GM18861 (cell line): ENCODE results near the gene RPS21.
"Not testable (repeated sequence)": the region's sequence is repeated elsewhere in the genome, so short reads cannot be mapped to it uniquely, and the experiment has no call there.

ENCODE experiments used
- ATAC-seq: cut with Tn5 transposase; IDR thresholded peaks from one replicate; pipeline ENCODE4 v1.9.1; 2021; ENCODE audit not compliant: unreplicated experiment

Gene RPS21

DNA sequence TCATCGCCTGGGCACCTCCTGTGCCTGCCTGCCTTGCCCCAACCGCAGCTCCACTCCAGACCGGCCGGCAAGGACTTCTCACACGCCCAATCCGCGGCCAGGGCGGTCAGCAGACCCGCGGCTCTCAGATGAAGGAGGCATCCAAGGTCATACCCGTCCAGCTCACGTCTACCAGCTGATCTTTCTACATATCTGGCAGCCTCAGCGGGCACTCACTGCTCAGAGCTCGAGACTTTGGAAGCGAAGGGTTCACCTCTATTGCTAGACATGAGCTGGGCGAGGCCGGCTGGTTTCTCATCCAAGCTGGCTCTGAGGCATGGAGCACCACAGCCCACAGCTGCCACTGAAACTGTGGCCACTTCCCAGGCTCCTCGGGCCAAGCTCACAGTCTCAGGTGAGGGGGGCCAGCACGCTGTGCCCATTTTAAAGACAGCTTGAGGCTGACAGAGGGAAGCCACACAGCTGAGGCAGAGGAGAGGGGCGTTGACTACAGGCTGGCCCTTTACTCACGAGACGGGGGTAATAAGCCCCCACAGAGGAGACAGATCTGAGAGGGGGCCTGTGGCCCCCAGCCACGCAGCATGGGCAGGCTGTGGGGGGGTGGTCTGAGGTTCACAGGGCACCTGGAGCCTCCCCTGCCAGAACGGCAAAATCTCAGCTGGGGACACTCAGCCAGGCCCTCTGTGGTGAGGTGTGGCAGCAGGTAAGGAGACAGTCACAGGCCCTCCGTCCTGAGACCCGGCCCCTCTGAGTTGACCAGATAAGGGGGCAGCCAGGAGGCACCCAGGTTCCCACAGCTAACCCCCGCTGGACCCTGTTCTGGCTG, 21.8 kb upstream of the RPS21 start:
- no peak for ATAC-seq

- ATAC-seq: no peak
Observed at GRCh38 chr20:62365814-62366369, 21.0 kb upstream of the RPS21 start.

DNA sequence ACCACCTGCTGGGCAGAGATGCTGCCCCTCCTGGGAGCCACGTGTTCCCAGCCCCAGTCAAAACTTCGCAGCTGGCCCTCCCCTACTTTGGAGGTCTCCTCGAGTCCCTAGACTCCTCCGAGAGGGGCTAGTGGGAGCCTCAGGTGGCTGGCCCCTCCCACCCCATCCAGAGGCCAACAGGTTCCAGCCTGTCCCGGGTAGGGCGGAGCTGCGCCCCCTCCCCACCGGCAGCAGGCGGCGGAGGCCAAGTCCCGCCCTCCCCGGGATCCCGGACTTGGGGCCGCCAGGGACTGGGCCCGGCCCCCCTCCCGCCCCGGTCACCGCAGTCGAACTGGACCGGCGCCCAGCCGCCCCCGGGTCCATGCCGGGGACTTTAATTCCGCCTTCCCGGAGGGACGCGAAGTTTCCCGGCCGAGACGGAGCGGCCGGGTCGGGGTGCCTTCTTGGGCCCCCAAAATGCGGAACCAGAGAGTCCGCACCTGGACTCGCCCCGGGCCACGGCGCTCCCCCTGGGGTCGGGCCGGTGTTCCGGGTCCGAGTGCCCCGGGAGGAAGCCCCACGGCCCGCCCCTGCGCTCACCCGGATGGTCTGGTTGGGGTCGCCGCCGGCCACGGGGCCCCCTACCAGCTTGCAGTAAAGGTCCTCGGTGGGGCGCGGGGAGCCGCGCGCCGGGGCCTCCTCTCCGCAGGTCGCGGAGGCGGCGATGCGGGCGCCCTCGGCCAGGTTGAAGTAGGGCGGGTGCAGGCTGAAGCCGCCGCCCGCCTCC, 20.4 kb upstream of the RPS21 start:
- ATAC-seq: no peak

- ATAC-seq: no peak
Observed at GRCh38 chr20:62367136-62367632, 19.7 kb upstream of the RPS21 start, which contains the start of gene LAMA5. TSS of gene LAMA5 (minus strand) at chr20:62367312. CDS start at chr20:62367245, 67 bp downstream.

GRCh38 chr20:62367633-62368391, 19.1 kb upstream of the RPS21 start:
- no peak for ATAC-seq

DNA sequence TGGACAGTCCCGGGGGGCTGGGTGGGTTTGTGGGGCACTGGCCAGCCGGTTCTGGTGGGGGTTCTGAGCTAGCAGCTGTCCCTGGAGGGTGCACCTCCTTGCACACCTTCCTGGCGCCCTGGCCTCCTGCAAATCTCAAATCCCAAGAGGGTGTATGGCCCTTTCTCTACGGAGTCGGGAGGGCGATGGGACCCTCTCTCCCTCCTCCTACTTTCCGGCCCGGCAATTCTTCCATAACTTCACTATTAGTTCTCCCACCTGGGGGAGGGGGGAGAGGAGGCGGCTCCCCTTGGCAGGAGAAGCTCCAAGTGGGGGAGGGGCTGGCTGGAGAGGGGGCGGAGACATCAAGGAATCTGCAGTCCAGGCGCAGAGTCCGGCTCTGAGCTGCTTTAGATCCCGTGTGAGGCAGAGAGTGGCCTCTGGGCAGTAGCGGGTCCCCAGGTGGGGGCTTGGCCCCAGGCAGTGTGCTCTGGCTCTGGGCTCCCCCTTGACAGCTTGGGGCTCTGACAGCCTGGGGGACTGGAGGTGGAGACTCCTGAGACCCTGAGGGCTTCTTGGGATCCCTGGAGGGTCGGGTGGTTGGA, 18.4 kb upstream of the RPS21 start:
- ATAC-seq: no peak

- no peak for ATAC-seq
Observed at GRCh38 chr20:62368976-62369814, 17.7 kb upstream of the RPS21 start.

DNA sequence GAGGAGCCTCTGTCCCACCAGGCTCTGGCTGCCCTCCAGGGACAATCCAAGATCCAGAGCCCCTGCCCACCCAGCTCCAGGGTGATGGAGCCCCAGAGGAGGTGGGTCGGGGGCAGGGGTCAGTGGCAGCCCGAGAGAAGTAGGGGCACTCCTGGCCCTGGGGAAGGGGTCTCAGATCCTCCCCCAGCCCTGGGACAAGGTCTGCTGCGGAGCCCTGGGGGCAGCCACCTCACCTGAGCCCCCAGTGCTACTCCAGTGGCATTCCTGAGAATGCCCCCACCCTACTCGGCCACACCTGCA, 17.1 kb upstream of the RPS21 start:
- no peak for ATAC-seq

- no peak for ATAC-seq
Observed at GRCh38 chr20:62370115-62370806, 16.6 kb upstream of the RPS21 start.

- no peak for ATAC-seq
Observed at GRCh38 chr20:62370807-62371587, 15.9 kb upstream of the RPS21 start.

DNA sequence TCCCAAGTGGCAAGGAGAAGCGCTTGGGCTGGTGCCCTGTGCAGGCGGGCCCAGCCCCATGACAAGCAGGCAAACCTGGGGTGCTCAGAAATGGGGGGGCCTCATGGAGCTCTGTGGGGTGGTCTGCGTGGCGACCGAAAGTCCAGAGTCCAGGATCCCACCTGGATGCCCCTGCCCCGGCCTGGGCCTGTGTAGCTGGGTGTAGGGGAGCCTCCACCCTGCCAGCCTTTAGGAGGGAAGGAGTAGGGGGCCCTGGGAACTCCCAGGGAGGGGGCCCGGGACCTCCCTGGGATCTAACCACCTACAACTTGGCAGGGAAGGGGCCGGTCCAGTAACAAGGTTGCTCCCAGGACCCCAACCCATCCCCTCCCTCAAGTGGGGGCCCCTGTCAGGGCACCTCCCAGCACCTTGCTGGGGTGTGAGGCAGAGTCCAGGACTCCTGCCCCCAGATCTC, 15.3 kb upstream of the RPS21 start:
- ATAC-seq: no peak

DNA sequence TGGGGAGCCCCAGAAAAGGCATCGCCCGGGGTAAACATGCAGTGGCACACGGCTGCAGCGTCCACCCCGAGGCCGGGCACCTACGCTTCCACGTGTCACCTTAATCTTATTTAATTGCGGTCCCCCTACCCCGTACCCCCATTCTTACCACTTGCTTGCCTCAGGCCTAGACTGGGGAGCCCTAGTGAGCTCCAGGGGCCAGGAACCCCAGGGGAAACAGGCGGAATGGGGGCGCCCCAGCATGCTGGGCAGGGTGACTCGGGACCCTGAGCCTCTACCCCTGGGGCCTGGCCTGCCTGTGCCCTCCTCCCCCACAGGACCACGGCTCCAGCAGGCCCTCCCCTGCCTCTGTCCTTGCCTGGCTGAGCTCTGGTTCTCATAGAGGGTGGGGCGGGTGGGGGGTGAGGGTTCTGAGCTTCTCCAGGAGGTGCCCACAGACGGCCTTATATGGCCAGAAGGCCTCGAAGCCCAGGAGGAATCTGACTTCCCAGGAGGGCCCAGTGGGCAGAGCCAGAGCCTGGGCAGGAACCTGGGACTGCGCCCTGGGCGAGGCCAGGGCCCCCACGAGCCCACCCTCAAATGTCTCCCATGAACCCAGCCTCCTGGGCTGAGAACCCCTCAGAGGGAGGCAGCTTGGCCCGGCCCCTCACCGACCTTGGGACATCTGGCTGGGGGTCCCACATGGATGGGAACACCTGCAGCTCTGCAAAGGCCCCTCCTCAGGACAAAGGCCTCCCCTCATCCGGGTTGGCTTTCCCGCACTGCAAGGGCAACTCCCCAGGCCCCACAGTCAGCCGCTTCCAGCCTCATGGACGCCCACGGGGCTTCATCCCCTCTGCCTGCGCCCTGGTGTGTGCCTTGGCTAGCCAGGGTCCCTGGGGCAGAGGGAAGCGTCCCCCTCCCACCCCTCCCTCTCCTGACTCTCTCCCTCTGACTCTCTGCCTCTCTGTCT, 14.6 kb upstream of the RPS21 start:
- no peak for ATAC-seq

DNA sequence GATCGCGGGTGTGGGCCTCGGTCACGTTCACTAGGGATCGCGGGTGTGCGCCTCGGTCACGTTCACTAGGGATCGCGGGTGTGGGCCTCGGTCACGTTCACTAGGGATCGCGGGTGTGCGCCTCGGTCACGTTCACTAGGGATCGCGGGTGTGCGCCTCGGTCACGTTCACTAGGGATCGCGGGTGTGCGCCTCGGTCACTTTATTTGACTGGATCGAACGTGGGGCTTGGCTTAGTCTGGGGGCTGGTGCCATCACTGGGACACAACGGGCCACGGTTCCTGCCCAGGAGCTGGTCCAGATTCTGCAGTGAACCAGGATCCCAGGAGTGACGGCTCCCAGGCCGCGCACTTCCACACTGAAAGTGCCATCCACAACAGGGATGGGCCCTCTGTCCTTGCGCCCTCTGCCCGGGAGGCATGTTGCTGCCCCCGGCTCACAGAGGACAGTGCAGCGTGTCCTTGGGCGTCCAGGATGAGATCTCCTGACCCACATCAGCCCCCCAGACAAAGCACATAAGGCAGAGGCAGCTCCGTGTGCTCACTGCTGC, 13.2 kb upstream of the RPS21 start:
- not testable (repeated sequence) for ATAC-seq

DNA sequence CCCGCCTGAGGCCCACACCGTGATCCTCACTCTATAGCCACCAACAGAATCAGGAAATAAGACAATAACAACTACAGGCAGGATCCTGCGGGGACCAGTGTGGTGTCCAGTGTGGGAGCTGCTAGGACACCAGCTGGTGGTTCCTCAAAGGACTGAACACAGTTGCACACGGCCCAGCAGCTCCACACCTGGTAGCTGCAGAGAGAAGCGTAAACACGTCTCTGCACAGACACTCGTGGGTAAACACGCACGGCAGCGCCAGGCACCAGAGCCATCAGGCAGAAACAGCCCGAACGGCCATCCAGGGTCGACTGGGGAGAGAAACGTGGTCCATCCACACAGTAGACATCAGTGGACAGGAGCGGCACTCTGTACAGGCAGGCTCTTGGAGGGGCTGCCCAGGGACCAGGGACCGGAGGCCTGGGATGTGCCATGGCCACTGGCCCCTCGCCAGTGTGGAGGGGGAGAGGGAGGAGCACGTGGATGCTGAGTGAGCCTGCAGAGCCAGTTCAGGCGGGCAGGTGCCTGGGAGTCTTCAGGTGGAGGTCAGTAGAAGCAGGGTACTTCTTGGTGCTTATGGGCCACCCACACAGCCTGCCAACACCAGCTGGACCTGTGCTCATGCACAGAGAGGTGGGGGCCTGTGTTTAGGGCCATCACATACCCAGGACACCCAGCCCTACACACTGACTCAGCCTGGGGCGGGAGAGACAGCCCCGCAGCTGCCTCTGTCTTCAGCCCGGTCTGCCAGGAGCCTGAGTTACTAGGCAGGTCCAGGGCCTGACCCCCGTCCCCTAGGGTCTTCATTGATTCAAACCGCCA, 12.4 kb upstream of the RPS21 start:
- no peak for ATAC-seq

DNA sequence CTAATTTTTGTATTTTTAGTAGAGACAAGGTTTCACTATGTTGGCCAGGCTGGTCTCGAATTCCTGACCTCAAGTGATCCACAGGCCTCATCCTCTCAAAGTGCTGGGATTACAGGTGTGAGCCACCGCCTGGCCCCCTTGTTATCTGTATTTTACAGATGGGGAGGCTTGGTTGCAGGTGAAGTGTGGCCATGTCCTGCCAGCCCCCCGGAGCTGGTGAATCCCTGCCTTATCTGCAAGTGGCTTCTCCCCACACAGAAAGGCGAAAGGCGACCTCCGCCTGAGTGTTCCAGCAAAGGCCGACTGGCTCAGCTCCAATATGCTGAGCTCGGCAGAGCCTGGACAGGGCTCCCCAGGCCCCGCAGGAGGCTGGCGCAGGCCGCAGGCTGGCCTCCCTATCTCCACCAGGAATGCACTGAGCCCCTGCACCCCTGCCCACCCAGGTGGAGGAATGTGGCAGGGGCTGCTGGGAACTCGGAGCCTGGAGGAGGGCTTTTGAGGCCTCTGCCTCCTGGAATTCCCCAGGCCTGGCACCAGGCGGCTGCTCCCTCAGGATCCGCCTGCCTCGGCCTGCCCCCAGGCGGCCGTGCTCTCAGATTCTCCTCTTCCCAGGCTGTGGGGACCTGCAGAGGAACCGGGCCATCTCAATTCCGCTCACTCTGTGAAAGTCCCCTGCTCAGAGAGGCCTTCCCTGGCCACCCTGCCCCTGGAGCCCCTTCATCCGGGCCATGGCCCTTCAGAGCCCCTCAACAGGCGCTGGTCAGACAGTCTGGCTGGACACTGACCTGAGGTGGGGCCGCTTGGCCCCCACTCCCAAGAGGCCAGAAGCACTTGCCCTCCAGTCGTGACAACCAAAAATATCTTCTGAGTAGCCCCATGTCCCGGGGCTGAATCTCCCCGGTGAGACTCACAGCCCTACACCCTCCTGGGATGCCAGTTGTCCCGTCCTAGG, 10.5 kb upstream of the RPS21 start:
- no peak for ATAC-seq
